GM23338 (cell line): ENCODE results near the gene SLC34A3.

Experiments
- CREB1 ChIP-seq: fragments of 250-450 bp; sonication (Bioruptor Pico); IDR thresholded peaks from 2 replicates; pipeline ENCODE4 v1.5.0; 2020; ENCODE audit warnings: low read depth, mild to moderate bottlenecking, moderate library complexity
- CTCF ChIP-seq, 2 experiments: fragments of 200-600 bp in 1 of 2; sonication (generic) in 1 of 2; conservative IDR thresholded peaks; 2 replicates each; pipeline versions ENCODE4 v1.5.1 to v1.6.1; 2016 to 2017; ENCODE audit warnings: antibody characterized with exemption in 2 of 2, low read depth in 2 of 2, mild to moderate bottlenecking in 2 of 2, moderate library complexity in 1 of 2
- EZH2 ChIP-seq: fragments of 200-600 bp; sonication (generic); IDR thresholded peaks from one replicate; pipeline ENCODE4 v1.8.0; 2017; ENCODE audit warnings: antibody characterized with exemption, mild to moderate bottlenecking, low read depth; ENCODE audit not compliant: unreplicated experiment
- JUNB ChIP-seq: IDR thresholded peaks from one replicate; pipeline ENCODE4 v1.6.1; 2016; ENCODE audit warnings: antibody characterized with exemption; ENCODE audit not compliant: unreplicated experiment
- POLR2AphosphoS5 ChIP-seq: IDR thresholded peaks from 2 replicates; pipeline ENCODE4 v1.6.1; 2016; ENCODE audit warnings: antibody characterized with exemption, low read depth
- ZNF331 ChIP-seq: fragments of 250-450 bp; sonication (Bioruptor Pico); IDR thresholded peaks from 2 replicates; pipeline ENCODE4 v1.5.0; 2020; ENCODE audit warnings: low read depth, mild to moderate bottlenecking, moderate library complexity
- TF ChIP-seq, protein P1 (sequence below): fragments of 250-450 bp; sonication (Bioruptor Pico); IDR thresholded peaks from 2 replicates; pipeline ENCODE4 v1.5.0; 2020; ENCODE audit warnings: mild to moderate bottlenecking, moderate library complexity

GRCh38 chr9:137252555-137253506, 22.1 kb downstream of the SLC34A3 start:
- TF ChIP-seq JUNB = no peak
- TF ChIP-seq CTCF (conservative IDR thresholded peaks at IDR 0.05; ENCODE audit: low read depth in 2 of 2) = no peak
- TF ChIP-seq CREB1 (CRISPR knock-in tag) = no peak
- no peak for TF ChIP-seq EZH2
- no peak for TF ChIP-seq POLR2AphosphoS5
- TF ChIP-seq, protein P1, sequence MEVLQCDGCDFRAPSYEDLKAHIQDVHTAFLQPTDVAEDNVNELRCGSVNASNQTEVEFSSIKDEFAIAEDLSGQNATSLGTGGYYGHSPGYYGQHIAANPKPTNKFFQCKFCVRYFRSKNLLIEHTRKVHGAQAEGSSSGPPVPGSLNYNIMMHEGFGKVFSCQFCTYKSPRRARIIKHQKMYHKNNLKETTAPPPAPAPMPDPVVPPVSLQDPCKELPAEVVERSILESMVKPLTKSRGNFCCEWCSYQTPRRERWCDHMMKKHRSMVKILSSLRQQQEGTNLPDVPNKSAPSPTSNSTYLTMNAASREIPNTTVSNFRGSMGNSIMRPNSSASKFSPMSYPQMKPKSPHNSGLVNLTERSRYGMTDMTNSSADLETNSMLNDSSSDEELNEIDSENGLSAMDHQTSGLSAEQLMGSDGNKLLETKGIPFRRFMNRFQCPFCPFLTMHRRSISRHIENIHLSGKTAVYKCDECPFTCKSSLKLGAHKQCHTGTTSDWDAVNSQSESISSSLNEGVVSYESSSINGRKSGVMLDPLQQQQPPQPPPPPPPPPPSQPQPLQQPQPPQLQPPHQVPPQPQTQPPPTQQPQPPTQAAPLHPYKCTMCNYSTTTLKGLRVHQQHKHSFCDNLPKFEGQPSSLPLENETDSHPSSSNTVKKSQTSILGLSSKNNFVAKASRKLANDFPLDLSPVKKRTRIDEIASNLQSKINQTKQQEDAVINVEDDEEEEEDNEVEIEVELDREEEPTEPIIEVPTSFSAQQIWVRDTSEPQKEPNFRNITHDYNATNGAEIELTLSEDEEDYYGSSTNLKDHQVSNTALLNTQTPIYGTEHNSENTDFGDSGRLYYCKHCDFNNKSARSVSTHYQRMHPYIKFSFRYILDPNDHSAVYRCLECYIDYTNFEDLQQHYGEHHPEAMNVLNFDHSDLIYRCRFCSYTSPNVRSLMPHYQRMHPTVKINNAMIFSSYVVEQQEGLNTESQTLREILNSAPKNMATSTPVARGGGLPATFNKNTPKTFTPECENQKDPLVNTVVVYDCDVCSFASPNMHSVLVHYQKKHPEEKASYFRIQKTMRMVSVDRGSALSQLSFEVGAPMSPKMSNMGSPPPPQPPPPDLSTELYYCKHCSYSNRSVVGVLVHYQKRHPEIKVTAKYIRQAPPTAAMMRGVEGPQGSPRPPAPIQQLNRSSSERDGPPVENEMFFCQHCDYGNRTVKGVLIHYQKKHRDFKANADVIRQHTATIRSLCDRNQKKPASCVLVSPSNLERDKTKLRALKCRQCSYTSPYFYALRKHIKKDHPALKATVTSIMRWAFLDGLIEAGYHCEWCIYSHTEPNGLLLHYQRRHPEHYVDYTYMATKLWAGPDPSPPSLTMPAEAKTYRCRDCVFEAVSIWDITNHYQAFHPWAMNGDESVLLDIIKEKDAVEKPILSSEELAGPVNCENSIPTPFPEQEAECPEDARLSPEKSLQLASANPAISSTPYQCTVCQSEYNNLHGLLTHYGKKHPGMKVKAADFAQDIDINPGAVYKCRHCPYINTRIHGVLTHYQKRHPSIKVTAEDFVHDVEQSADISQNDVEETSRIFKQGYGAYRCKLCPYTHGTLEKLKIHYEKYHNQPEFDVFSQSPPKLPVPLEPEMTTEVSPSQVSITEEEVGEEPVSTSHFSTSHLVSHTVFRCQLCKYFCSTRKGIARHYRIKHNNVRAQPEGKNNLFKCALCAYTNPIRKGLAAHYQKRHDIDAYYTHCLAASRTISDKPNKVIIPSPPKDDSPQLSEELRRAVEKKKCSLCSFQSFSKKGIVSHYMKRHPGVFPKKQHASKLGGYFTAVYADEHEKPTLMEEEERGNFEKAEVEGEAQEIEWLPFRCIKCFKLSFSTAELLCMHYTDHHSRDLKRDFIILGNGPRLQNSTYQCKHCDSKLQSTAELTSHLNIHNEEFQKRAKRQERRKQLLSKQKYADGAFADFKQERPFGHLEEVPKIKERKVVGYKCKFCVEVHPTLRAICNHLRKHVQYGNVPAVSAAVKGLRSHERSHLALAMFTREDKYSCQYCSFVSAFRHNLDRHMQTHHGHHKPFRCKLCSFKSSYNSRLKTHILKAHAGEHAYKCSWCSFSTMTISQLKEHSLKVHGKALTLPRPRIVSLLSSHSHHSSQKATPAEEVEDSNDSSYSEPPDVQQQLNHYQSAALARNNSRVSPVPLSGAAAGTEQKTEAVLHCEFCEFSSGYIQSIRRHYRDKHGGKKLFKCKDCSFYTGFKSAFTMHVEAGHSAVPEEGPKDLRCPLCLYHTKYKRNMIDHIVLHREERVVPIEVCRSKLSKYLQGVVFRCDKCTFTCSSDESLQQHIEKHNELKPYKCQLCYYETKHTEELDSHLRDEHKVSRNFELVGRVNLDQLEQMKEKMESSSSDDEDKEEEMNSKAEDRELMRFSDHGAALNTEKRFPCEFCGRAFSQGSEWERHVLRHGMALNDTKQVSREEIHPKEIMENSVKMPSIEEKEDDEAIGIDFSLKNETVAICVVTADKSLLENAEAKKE (CRISPR knock-in tag) = no peak
- TF ChIP-seq ZNF331 = no peak
